Activated CD4-positive, alpha-beta T cell treated with anti-CD3 and anti-CD28 coated beads, Interleukin-10, Interleukin-2, amounts not matched to agents 100 ng/mL and 50 ng/mL, durations not matched to agents 16 hours and 8 hours (primary cell): ENCODE data around the gene GPR171.

Experiments used
- DNase-seq: peaks from one replicate; pipeline ENCODE4 v3.0.0-alpha.2; 2020

Gene GPR171

DNA sequence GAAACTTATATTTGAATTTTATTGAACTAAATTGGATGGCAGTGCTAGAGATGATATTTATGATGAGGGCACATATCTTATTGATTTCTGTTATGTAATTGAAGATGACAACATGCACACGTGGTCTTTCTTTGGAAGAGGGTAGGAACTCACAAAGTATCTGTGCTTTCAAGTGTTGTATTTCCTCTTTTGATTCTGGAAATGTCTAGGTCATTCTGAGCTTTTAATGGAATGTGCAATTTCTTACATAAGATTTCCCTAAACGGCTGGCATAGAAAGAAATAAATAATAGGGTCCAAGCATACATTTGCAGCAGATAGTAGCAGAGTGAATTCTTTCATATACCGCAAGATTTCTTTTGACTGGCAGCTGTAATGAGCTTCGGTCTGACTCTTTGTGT lies 10.1 kb upstream of the GPR171 start:
- DNase-seq, result no peak

DNA sequence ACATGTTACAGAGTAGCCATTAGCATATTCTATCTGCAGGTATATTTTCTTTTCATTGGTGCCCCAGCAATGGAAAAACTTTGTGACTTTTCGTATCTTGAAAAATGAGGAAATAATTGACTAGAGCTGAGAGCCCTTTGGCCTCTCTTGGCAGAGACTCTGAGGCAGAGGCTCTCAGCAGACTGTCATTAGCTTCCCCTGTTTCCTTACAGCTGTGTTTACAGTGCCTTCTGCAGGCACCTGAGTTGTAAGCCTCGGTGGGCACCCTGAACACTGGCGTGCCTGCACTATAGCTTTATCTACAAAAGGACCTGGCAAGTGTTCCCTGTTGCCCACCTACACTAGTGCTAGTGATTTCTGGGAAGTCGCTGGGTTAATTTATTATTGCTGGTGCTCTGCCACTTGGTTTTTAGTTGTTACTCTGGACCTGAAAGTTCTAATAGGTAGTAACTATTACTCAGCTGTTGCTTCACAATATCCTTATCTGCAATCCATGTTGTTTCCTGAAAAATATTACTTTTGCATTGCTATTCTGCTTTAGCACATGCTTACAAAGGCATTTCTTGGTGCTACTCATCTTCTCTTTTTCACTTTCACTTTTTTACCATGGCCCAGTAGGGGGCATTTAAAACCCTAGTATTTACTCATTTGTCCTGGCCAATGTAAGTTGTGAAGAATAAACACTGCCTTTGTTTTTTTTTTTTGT lies 7.8 kb upstream of the GPR171 start:
- peak; percentile 58 for DNase-seq

DNA sequence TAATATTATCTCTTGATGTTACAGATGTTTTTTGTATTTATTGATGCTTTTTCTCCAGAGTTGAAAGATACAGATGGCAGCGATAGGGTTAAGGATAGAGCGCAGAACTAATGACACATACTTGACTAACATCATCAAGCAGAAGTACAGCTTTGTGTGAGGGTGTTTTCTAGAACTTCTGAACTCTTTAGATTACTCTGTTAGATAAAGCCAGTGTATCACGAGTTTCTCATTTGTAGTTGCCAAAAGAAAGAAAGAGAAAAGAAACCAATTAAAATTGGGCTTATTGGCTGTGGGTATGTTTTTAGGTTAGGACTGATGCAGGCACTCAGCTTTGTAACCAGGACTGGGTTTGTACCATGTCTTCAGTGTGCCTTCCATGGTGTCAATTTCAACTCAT lies 6.6 kb upstream of the GPR171 start:
- peak; percentile 52 for DNase-seq

DNA sequence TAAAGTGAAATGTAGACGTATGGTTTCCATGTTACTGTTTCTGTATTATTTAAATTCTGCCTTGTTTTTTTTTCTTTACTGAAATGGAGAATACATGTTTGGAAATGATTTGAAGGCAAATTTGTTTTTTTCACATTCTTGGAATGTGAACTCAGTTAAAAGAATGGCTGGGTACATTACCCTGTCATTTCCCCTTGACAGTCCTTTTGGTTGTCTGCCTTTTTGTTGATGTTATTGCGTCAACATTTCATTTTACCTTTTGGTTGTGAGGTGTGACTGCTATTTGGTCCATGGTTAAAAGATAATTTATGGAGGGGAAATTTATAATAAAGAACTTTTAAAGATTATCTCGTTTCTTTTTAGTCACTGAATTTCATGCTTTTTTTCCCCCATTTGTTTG lies 3.2 kb upstream of the GPR171 start:
- peak; percentile 60 for DNase-seq

DNA sequence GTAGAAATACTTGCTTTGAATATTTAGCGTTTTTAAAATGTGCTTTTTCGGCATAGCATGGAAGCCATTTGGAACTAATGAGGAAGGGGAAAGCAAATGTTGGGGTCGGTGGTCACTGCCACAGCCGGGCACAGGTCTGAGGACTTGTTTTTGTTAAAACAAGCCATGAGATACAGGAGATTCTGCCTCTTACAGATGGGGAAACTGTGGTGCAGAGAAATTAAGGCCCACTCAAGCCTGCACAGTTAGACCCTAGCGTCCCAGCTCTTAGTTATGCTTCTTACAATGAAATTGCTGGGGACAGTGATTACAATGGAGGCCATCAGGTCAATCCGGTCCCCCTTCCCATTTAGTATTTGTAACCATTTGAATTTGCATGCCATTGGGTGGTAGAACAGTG lies 2.5 kb upstream of the GPR171 start:
- no peak for DNase-seq

DNA sequence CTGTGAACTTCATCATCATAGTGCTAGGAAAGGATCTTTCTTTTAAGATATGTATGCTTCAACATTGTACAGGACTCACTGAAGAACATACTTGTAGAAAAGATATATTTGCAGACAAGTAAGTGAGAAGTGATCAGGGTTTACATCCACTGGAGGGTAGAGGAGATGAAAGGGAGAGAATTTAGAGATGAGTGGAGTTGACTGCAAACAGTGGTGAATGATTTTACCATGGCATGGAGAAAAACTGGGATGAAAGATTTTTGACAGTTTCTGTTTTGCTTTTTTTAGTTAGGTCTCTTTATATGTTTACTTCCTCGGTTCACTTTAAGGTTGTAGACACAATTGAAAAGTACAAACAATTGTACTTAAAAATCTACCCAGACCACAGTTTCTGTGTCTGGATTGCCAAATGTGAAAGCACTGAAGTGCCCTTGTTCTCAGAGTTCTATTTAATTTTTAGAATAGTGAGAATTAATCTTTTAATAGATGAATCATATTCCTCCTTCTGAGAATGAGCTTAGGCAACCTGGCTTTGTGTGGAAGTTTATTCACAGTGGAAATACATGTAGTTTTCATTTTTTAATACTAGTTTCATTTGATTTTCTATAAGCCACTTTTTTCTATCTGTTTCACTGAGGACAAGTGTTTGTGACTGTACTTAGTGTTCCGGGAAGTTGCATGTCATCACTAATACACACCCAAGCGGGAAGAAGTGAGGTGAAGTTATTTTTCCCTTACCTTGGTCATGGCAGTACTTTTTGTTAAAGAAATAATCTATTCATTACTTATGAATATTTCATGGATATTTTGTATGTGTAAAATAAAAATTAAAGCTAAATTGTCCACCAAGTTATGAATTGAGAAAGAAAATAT lies 1.8 kb upstream of the GPR171 start:
- DNase-seq, result peak; percentile 75

DNA sequence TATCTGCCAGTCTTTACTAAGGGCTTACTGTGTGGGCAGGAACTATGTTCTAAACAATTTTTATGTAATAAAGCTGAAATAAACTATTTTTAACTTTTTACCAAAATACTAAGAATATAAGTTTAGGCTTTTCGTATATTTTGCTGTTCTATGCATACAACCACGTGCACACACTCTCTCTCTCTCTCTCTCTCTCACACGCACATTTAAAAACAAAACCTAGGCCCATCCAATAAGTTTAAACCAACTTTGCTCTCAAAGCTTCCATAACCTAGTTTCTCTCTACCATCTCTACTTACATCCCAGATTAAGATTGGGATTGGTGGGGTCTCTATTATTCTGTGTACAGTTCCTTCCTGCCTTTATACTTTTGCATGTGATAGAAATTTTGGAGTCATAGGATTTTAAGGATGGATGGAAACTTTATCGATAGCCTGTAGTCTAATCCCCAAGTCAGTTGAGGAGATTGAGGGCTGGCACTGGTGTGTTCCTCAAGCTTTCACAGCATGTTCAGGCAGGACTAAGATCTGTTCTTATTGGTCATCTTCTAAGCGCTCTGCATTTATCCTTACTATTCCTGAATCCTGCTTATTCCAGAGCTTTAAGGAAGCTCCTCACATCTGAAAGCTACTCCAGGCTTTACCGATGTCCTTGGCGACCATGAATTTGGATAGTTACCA lies 1.8 kb downstream of the GPR171 start:
- DNase-seq, result peak; percentile 46

DNA sequence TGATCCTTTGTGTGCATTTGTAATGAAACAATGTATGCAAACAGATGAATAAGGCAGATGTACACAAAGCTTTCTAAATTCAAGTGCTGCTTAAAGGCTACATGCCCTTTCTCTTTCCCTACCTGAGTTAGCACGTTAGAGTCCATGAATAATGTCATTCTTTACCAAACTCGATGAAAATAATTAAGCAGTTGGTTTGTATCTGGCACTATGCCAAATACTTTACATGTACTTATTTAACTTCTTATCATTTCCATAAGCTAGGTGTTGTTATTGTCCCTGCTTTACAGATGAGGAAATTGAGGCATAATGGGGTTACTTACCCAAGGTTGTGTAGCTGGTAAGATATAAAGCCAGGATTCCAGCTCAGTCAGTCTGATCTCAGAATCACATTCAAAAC lies 2.4 kb downstream of the GPR171 start:
- peak; percentile 29 for DNase-seq

DNA sequence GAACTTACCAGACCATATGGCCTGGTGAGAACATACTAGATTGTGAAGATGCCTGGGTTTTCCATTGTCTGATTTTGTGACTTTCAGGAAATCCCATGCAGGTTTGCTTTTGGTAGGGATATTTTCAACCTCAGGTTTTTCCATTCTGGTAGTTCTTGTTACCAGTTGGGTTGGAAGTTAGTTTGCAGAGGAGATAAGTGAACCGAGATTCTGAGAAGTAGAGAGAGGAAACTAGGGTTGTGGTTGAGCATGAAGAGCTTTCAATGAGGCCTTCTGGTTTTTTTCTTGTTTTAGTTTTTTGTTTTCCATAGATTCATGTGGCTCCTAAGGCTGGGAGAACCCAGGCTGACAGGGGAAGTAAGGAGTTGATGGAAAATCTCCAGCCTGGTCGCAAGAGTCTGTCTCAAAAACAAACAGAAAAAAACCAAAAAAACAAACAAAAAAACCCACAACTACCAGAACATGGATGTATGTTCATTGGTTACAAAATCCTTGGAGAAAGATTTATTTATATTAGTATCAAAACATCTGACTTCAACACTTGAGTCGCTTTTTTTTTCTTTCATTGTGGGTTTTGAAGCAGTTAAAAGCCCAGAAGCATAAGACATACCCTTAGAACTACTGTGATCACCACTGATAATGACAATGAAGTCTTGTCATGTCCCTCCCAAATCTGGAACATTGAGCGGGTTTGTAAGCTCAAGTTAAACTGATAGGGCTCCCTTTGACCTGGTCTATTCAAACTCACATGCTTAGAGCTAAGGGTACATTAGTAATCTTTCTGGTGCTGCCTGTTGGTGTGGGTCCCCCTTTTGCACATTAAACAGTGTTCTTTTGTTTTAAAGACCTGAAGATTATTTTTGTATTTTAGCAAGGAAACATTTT lies 3.2 kb downstream of the GPR171 start:
- peak; percentile 62 for DNase-seq

DNA sequence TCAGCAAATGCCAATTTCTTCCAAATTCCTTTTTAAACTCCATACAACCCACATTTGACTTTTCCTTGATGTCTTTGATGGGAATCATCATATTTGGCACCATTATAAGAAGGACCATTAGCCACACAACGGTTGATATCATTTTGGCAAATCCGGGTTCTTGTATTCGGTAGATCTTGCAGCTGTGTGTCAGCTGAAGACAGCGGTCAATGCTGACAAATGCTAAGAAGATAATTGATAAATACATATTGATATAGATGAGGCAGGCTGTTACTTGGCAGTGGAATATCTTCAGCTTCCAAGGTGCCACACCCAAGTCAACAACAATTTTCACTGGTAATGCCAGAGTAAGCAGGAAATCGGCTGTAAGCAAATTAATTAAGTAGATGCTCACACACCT lies 4.2 kb downstream of the GPR171 start:
- DNase-seq, result no peak

DNA sequence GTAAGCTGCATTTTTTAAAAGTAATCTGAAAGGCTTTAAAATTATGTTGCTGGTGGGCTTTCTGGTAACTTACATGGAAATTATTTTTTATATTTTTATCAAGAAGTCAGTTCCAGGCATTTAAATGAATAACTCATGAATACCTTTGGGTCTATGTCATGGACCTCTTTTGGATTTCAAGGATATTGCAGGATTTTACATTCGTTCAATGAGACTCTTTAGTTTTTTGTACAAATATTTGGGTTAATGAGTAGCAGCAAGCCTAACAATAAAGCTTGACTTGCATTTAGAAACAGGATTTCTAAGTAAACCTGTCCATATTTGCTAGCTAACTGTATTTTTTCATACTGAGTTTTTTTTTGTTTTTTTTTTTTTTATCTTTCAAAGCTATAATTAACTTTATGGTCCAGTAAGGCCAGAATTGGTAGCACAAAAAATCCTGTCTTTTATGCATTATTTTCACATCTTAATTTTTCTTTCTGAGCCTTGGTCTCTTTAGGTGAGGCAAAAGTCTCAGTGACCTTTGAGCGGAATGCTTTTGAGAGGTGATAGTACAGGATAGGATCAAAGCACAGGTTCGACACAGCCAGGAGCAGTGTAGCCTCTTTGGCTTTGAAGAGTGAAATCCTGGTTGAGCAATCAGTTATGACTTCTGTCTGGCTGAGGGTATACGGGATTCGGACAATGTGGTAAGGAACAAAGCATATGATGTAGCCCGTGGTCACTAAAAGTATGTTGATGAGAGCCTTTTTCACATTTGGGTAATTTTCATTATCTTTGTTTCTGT lies 4.8 kb downstream of the GPR171 start:
- DNase-seq, result no peak

DNA sequence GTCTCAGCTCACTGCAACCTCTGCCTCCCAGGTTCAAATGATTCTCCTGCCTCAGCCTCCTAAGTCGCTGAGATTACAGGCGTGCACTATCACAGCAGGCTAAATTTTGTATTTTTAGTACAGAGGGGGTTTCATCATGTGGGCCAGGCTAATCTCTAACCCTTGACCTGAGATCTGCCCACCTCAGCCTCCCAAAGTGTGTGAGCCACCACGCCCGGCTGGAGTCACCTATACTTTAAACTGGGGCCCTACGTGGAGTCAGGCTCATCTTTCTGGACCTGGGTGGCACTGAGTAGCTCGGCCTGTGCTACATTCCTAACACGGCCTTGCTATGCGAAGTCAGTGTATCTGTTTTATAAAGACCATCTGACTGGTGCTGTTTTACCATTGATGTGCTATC lies 5.8 kb downstream of the GPR171 start:
- DNase-seq, result no peak

DNA sequence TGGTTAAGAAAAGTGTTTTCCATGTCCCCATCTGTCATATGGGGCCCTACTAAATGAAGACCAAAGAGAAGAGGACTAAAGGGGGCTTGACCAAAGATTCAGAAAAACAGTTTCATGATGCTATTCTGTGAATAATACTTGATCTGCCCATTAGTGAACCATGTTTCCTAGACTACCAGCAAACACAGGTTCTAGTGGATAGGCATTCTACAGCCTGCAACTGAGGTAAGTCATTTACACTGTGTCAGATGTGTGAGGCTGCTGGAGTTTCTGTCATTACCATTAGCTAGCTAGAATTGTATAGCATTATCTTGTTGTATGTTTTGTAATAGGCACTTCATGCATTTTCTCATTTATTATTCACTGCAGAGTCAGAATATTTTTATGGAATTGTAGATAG lies 6.6 kb downstream of the GPR171 start:
- DNase-seq, result no peak

DNA sequence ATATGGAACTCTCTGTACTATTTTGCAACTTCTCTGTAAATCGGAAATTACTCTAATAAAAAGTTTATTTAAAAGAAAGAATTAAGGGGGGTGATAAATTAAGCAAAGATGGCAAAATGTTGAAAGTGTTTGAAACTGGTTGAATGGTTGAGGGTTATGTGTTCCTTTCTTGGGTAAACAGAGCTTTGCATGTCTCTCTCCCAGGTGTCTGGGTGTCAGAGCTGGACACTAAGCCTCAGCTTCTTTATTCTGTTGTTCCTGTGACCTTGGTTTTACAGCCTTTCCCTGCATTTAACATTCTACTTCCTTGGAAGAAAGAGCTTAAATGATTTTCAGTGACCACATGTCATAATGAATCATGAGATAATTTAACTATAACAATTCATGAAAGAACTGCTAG lies 7.2 kb downstream of the GPR171 start:
- no peak for DNase-seq

DNA sequence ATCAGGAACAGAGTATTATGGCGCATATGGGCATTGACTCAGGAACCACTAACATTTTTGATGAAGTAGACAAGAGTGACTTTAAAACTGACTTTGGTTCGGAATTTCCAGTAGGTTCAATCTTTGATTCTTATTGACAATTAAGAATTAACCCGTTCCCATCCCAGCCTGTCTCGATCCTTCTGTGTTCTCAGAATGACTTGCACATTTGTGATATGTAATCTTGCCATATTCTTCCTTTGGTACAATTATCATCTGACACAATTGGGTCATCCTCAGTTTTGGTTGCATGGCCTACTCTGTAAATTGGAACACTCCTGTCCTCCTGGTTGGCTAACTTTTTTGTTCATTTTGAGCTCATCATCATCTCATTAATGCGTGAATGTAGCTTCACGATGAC lies 10.5 kb downstream of the GPR171 start:
- DNase-seq, result no peak

DNA sequence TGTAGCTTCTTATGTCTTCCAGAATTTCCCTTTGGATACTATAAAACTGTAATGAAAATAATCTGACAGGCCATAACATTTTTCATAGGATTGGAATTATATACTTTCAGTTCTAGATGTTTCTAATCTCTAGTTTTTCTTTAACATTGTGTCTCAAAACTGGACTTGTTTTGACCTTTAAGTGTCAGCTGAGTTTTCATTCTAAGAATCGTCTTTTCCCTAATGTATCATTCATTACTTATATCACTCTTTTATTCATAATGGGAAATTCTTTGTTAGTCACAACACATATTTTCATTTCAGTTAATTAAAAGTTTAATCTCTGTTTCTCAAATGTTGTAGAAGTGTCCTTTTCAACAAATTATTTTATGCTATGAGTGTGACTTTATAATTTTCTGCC lies 11.9 kb downstream of the GPR171 start:
- peak; percentile 48 for DNase-seq

DNA sequence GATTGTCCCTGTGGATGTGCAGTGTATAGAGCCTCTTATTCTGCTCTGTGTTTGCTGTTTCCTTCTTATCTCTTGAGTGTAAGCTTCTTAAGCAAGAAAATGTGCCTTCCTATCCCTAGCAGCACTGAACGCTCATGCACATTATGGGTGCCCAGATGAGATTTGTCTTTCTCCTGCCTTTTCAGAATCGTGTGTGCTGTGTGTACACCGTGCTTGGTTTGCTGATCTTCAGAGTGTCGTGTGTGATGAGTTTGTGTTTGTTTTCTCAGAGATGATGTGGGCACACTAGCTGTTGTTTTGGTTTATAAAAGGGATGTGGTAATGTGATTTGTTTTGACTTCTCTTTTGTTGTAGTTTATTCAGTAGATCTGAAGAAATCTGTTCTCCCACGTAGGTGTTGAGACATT lies 19.7 kb downstream of the GPR171 start:
- peak; percentile 33 for DNase-seq

DNA sequence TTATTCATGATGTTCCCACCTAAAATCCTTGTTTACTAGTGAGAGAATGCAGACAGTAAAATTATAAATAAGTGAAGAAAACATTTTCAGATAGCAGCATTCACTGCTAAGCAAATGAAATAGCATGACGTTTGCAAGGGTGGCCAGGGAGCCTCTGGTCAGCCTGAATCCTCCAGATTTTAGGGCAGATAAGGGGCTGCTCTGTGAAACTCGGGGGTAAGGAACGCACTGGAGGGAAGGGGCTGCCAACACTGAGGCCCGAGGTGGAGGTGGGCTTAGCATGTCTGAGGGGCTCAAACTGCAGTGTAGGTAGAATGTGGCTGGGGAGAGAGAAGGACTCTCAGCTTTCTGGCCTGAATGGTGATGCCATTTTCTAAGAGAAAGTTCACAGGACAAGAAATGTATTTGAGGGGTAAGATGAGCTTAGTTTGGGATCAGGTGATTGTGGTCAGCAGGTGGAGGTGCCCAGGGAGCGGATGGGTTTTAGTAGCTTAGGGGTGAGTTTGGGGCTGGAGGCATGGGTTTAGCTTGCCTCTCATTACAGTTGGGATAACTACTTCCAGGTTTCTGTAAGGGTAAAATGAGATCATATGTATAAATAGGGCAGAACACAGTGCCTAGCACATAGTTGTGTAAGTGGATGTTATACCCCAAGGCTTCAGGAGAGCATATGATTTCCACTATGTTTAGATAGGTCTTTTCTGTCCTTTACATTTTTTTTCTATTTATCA lies 20.5 kb downstream of the GPR171 start:
- DNase-seq, result no peak

DNA sequence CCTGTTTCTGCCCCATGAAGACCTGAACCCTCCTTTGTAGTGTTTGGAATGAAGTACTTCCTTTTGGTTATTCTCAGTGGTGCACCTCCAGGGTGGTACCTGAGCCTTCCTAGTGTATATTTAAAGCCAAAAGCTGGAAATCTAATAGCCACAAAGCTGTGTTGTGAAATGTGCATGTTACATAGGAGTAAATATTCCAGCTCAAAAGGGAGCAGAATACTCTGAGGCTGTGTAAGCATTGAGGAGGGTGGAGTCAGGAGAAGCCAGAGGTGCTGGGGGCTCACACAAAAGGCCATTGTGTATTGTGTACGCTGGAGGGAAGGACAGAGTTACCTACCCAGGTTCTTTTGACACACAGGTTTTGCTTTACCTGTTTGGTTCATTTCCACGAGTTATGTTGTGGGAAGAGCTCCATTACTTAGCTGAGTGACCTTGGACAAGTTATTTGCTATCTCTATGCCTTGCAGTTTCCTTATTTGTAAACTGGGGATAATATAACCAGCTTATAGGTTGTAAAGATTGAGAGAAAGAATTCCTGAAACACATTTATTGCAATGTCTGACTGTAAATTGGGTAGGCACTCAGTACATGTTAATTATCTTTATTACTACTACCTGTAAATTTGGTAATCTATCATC lies 24.7 kb downstream of the GPR171 start:
- DNase-seq, result no peak

DNA sequence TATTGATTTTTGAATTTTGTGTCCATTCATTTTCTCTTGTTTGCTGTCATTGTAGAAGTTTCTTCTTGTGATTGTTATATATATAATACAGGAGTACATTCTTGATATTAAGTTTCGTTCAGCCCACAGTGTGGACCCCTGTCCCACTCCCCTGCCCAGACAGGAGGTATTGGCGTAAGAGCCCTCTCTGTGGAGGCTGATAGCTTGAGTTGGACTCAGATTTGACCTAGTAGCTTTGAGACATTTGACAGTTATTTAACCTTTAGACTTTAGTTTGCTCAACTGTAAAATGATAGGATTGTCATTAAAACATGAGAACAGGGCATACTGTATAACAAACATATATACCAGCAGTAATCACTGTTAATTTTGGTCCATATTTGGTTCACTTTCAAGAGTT lies 27.1 kb downstream of the GPR171 start:
- DNase-seq, result no peak

DNA sequence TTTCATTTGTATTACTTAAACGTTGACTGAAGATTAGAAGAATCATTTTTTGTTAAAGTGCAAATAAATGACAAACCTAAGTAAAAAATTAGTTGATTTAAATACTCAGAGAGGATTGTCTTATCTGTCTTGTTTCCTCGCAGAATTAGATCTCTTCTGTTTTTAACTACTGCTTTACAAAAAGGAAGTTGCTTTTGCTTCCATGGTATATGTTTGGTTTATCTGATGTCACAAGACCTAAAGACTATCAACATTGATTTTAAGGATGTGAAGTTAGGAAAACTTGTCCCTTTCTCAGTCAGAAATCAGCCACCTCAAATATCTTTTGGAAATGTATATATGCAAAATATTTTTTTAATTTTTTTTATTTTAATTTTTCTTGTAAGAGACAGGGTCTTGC lies 28.7 kb downstream of the GPR171 start:
- DNase-seq, result no peak
